Endometrial microvascular endothelial cells (primary cell): Measurements from ENCODE around the gene ENTREP1. TPM values are rescaled to one million over a fixed set of nuclear protein-coding genes. Genes with fewer than 3 reads are reported as not detected.
"Not testable (repeated sequence)": the region's sequence is repeated elsewhere in the genome, so short reads cannot be mapped to it uniquely, and the experiment has no call there.

Source experiments
- in situ Hi-C: cut with HindIII; loops from 2 replicates; pipeline ENCODE4 v1.10.0; 2017; ENCODE audit warnings: low sequenced_read_pairs, low pct_unique_long_range_greater_than_20kb; ENCODE audit errors: inconsistent ontology term
- total RNA-seq: library from RNA; depleted of rRNA; stranded (reverse); fragments of >200 nt; gene quantifications from one replicate; pipeline ENCODE4 v1.2.3, GENCODE V29; 2015; ENCODE audit errors: inconsistent ontology term

ENTREP1 gene
- total RNA-seq, 1 donor from 2014 or later: 0.84 TPM

DNA sequence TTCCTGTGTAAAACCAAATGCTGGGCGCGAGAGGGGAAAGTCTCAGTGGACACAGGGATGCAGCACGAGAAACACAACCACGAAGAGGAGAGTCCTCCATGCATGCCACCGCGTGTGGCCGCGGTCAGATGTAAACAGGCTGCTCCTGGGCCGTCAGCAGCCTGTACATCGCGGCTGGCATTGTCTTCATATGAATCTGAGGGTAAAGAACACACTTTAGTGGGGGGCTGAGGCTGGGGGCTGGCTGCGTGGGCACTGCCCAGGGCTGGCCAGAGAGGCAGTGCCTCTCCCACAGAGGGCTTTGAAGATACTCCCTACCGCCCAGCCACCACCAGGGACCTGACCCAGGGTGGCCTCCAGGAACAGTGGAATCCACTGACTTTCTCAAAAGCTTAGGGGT lies 106.2 kb downstream of the ENTREP1 start:
- in situ Hi-C loops: no loop called here

DNA sequence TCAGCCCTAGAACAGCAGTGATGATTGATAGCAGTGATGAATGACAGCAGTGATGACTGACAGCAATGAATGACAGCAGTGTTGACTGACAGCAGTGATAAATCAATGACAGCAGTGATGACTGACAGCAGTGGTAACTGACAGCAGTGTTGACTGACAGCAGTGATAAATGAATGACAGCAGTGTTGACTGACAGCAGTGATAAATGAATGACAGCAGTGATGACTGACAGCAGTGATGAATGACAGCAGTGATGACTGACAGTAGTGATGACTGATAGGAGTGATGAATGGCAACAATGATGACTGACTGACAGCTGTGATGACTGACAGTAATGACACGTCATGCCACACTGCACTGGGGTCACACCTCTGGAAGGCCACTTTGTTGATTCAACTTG lies 106.8 kb downstream of the ENTREP1 start:
- in situ Hi-C loops: no loop called here

DNA sequence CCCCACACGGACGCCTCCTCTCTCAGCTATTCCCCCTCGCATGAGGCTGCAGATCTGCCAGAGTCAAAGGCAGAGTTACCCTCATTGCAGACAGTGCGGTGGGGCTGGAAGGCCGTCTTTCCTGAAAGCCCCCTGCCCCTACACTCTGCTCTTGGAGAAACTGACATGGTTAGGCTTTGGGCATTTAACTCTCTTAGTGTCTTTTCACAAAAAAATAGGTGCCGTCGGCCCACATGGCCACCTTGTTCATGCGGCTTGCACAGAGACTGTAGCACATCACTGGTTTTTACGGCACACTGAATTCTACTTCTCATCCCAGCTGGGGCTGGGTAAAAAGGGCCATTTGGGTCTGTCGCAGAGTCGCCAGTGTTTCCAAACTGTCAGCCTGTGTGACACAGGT lies 107.6 kb downstream of the ENTREP1 start:
- in situ Hi-C loops: no loop called here

DNA sequence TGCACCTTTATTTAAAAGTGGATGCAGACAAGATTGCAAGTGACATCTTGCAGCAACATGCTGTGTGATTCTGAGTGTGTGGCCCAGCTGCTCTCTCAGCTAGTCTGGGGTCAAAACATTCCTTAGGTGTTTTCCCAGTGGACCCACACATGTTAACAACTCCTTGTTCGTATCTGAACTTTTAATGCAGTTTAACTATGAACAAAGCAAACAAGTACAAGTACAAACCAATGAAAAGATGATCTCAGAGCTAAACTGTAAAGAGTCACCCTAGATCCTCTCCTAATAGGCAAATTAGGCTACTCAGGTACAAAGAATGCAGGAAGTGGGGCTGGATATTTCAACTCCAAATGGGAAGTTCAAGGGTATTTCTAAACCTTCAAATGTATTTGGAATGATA lies 108.4 kb downstream of the ENTREP1 start:
- in situ Hi-C loops: no loop called here

DNA sequence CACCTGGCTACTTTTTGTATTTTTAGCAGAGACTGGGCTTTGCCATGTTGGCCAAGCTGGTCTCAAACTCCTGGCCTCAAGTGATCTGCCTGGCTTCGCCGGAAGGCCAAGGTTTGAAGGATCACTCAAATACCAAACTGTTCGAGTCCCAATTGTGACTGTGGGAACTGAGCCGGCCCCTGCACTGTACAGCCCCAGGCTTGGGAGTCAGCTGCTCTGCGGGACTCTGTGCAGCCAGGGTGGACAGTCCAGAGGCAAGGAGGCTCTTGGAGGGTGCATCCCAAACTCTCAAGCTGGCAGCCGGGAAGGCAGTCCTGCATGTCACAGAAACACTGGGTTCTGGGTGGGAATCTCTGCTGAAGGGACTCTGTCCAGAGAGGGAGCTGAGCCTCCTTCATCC lies 109.0 kb downstream of the ENTREP1 start:
- in situ Hi-C loops: no loop called here

DNA sequence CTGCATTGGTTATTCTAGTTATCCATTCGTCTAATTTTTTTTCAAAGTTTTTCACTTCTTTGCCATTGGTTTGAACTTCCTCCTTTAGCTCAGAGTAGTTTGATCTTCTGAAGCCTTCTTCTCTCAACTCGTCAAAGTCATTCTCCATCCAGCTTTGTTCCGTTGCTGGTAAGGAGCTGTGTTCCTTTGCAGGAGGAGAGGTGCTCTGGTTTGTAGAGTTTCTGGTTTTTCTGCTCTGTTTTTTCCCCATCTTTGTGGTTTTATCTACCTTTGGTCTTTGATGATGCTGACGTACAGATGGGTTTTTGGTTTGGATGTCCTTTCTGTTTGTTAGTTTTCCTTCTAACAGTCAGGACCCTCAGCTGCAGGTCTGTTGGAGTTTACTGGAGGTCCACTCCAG lies 114.6 kb downstream of the ENTREP1 start:
- in situ Hi-C loops: not testable (repeated sequence)

DNA sequence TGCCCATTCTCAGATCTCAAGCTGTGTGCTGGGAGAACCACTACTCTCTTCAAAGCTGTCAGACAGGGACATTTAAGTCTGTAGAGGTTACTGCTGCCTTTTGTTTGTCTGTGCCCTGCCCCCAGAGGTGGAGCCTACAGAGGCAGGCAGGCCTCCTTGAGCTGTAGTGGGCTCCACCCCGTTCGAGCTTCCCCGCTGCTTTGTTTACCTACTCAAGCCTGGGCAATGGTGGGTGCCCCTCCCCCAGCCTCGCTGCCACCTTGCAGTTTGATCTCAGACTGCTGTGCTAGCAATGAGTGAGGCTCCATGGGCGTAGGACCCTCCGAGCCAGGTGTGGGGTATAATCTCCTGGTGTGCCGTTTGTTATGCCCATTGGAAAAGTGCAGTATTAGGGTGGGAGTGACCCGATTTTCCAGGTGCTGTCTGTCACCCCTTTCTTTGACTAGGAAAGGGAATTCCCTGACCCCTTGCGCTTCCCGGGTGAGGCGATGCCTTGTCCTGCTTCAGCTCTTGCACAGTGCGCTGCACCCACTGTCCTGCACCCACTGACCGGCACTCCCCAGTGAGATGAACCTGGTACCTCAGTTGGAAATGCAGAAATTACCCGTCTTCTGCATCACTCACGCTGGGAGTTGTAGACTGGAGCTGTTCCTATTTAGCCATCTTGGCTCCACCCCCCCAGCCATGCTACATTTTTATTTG lies 115.4 kb downstream of the ENTREP1 start:
- in situ Hi-C loops: not testable (repeated sequence)

Other genes with a start within 250 kb of the ENTREP1 start
- 279 TPM for gene TJP2, start 150.9 kb upstream of the ENTREP1 start, total RNA-seq